ENCODE data around the gene SYT7.

The SYT7 gene

GRCh38 chr11:61581030-61581928 is at the start of gene SYT7:
Gene SYT7 (minus strand): TSS chr11:61581076. CDS start chr11:61580820, 256 bp downstream.
- peak; percentile 97 to 98 (median 97) for DNase-seq

- no peak for DNase-seq
Measured at GRCh38 chr11:61630089-61630488, 49.2 kb upstream of the SYT7 start.

GRCh38 chr11:61629082-61629833 is 48.4 kb upstream of the SYT7 start:
- no peak for DNase-seq

- no peak for DNase-seq
Measured at GRCh38 chr11:61628662-61628970, 47.7 kb upstream of the SYT7 start.

GRCh38 chr11:61627850-61628661 is 47.2 kb upstream of the SYT7 start:
- peak; percentile 69 to 81 (median 74) for DNase-seq

GRCh38 chr11:61626580-61627380 is 45.9 kb upstream of the SYT7 start:
- DNase-seq = no peak

- DNase-seq = no peak
Measured at GRCh38 chr11:61625525-61625924, 44.6 kb upstream of the SYT7 start.

GRCh38 chr11:61621917-61622585 is 41.2 kb upstream of the SYT7 start:
- DNase-seq = no peak

- DNase-seq = peak in 2 of 3 donors; percentile 25 to 43
Measured at GRCh38 chr11:61619471-61620226, 38.8 kb upstream of the SYT7 start.

- DNase-seq = peak; percentile 59 to 78 (median 66)
Measured at GRCh38 chr11:61618978-61619377, 38.1 kb upstream of the SYT7 start.

GRCh38 chr11:61617515-61617914 is 36.6 kb upstream of the SYT7 start:
- peak in 1 of 3 donors; percentile 38 for DNase-seq

GRCh38 chr11:61616434-61616833 is 35.6 kb upstream of the SYT7 start:
- peak; percentile 69 to 81 (median 74) for DNase-seq

GRCh38 chr11:61614782-61615181 is 33.9 kb upstream of the SYT7 start:
- DNase-seq = peak; percentile 66 to 84 (median 72)

GRCh38 chr11:61613870-61614269 is 33.0 kb upstream of the SYT7 start:
- DNase-seq = no peak

GRCh38 chr11:61613051-61613450 is 32.2 kb upstream of the SYT7 start:
- no peak for DNase-seq

GRCh38 chr11:61611309-61611708 is 30.4 kb upstream of the SYT7 start:
- no peak for DNase-seq

- no peak for DNase-seq
Measured at GRCh38 chr11:61610905-61611304, 30.0 kb upstream of the SYT7 start.

- DNase-seq = peak in 2 of 3 donors; percentile 23 to 35
Measured at GRCh38 chr11:61609980-61610366, 29.1 kb upstream of the SYT7 start.

GRCh38 chr11:61609000-61609979 is 28.4 kb upstream of the SYT7 start:
- no peak for DNase-seq

Measured in suppressor macrophage treated with lipopolysaccharide for 1 hour (primary cell).